HG03039 (cell line): Measurements from ENCODE around the gene ANKH.

Experiments
- ATAC-seq: cut with Tn5 transposase; IDR thresholded peaks from one replicate; pipeline ENCODE4 v1.9.1; 2021; ENCODE audit warnings: mild to moderate bottlenecking, moderate library complexity; ENCODE audit not compliant: unreplicated experiment

The ANKH gene

DNA sequence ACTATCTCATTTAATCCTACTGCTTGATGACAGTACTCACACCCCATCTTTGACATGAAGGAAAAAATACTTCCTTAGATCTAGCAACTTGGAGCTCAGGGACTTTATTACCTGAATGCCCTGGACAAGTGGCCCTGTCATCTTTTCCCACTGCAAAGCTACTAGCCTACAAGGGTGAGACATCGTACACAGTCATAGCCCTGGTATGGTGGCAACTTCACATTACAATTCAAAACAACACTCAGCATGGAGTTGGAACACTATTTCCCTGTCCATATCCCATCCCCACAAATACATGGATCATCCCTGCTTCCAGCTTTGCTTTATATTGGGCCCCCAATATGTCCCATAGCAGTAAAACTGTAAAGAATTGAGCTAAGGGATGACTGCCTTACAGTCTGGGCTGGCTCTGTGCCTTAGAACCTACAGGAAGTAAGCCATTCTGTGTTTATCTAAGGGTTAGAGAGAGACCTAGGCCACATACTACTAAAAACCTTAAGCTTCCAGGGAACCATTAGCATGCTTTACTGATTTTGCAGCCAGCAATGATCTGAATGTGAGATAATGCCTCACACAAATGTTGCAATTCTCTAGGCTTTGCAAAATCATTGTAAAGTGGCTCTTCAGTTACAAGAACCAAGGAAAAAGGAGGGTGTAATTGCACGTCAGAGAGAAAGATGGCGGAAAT lies 151.2 kb downstream of the ANKH start:
- no peak for ATAC-seq

DNA sequence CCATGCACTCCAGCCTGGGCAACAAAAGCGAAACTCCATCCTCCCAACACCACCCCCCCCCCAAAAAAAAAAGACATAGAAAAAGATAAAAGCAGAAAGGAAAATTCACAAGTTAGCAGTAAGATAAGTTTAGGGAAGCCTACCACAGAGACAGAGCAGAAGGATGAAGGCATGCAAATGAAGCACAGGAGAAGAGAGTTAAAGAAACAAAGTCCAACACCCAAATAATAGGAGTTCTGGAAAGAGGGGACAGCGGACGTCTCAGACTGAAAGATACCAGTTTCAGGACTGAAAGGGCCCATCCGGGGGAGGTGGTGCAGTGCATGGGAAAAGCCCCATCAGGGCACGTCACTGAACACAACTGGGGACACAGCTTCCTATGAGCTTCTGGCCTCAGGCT lies 152.8 kb downstream of the ANKH start:
- ATAC-seq = no peak

DNA sequence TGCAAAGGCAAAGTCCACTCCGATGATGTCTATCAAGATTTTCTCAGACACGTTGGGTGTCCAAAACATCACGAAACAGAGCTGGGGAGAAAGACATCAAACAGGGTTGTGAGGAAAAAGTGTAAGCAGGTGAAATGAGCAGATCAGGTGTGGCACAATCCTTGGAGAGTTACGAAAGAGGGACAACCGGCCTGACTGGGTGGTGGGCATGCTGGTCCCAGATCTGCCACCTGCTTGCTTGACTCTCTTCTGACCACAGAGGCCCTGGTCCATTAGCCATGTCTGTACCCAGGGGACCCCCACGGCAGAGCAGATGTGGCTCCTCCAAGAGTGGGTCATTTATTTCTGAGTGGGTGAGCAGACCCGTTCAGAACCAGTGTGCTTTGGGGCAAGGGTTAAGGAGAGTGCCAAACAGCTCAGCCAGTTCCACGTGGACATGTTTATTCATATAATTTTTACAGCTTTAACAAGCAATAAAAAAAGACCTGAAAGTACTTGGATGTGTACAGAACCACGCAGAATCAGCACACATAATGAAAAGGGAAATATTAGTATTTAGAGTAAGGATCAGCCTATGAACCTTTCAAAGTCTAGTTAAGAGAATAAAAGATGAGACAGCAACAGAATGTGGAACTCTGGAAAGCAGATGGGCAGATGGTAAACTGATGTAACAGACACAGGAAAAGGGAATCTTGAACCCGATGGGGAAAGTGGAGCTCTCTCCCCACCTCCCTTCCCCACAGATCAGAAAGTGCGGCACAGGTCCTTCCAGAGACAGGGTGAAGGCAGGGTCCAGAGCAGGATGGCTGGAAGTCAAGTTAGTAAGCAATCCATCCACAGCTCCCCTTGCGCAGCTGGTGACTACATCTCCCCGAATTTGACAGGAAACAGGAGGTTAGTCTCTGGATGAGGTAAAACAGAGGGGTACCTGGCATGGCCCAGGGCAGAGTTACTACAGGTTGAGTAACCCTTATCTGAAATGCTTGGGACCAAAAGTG lies 154.5 kb downstream of the ANKH start:
- no peak for ATAC-seq

DNA sequence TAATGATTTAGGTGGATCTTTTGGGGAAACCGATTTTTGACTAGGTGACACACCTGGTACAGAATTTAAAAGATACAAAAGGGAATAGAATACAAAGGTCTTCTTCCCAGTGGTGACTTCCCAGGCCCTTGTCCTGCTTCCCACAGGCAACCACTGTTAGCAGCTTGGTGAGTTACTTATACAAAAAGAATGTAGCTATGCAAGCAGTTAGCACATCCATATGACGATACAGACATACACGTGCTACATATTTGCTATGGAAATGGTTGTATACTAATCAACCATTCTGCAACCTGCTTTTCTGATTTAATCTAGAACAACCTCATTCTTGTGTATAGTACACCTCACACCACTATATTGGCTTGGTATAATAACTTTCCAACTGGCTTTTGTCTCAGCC lies 156.1 kb downstream of the ANKH start:
- no peak for ATAC-seq

DNA sequence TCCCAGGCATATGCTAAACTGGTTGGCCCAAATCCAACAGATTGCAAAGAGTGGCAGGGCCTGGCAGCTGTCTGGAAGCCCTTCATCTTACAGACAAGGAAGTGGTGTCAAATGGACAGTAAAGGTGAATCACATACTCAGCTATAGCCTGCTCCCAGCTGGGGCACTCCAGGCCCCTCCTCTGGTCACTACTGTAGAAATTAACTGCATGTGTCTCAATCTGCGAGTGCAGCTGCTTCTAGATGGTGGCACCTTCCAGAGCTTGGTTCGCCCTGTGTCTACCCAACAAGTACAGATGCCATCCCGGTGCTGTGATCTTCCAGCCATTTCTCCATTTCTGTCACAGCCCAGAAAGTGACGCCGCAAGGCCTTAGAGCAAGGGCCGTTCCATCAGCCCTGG lies 156.9 kb downstream of the ANKH start:
- ATAC-seq = no peak

DNA sequence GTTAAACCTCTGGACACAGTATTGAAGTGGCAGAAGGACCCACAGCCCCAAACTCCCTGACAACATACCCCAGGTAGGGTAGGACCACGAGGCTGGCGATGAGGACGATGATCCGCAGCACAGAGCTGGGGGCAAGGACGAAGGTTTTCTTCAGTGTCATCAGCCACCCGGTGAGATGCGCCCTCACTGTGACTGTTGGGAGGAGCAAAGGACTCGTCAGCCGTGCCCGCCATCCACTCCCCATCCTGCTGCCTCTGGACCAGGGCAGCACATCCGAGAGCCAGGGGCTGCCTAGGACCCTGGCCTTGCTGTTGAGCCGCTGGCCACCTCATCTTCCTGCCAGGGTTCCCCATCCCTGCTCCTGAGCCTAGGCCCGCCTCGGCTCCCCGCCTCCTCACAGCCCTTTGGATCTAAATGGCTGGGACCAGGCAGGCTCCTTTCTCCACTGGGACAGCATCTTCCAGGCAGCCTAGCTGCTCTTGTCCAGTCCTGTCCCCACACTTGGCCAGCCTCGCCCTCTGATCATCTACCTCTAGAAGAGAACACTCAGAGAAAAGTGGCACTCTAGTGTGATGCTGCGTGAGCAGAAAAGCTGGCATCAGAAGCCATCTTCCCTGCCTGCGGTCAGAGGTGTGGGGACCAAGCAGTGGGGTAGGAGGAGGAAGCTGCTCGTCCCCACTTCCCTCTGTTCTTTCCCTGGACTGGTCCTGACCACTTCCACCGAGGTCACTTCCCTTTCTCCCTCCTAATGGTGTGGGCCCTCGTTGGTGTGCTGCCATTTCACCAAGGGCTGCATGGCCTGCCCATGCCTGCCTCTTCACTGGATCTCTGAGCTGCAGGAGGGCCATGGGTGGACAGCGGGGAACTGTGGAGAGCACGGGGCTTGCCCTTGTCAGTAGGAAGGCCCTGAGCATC lies 157.8 kb downstream of the ANKH start:
- ATAC-seq = no peak

DNA sequence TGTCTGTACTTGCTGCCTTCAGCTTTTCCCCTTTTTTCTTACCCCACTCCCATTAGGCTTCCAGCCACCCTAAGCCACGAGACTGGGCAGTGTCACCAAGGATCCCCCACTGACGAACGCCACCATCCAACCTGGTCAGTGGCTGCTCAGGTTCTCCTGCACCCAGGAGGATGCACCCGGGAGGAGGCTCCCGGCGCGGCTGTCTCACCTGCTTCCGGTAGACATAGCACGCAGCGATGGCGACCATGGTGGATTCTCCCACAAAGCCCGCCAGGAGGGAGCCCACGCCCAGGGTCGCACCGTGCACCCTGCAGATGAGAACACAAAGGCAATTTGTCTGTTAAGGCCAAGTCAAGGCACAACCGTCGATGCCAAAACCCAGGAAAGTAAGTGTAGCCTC lies 158.9 kb downstream of the ANKH start:
- ATAC-seq = no peak

DNA sequence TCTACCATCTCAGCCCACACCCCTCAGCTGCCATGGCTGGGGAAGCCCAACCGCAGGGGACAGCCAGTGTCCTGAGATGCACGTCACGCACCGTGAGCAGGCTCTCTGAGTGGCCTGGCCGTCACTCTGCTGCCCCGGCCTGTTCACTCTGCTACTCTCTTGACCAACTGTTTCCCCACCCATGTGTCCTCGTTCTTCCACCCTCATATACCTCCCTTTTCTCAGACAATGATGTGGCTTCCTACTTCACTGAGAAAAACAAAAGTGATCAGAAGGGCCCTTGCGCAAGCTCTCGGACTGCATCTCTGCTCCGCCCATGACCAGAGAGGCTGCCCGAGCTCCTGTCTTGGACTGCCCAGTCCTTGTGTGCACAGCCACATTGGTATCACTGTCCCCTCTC lies 159.4 kb downstream of the ANKH start:
- ATAC-seq = no peak

DNA sequence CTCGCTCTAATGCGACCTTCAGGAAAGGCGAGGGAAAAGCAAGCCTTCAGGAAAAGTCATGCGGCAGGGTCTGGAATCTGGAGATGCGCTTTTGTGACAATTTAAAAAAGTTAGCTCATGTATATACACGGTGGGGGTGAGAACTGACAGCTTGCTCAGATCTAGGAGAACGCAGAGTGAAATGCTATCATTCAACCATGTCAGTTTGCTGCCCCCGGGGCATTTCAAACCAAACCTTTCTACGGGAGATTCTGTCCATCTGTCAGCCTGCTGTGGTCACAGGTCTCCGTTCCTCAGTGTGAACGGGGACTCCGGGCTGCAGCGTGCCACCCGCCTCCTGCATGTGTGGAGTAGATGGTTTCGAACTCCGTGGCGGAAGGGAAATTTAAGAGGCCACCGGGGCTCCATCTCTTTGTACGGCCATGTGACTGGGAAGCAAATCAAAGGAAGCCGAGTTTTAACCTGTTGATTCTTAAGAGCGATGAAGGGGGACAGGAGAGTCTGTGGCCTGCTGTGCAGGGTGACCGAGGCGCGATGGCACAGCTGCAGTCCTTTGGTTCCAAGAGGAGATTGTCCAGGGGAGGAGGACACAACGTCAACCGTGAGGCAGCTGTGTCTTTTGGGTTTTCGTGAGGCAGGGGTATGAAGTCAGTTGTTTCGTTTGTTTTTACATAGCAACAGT lies 161.1 kb downstream of the ANKH start:
- ATAC-seq = no peak

DNA sequence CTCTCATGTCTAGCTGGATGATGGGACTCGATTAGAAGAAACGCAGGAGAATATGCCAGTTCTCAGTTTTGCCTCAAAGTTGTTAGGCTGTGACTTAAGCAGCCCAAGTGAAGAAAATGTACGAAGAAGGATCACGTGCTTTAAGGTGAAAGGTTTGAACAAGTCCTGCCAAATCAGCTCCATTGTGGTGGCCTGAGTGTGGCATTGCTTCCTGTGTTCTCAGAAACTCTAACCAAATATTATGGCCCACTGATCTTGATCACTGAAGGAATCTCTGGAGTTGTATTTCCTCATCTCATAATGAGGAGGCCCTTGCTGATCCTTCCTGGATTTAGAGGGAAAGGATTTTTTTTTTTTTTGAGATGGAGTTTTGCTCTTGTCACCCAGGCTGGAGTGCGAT lies 163.0 kb downstream of the ANKH start:
- no peak for ATAC-seq

DNA sequence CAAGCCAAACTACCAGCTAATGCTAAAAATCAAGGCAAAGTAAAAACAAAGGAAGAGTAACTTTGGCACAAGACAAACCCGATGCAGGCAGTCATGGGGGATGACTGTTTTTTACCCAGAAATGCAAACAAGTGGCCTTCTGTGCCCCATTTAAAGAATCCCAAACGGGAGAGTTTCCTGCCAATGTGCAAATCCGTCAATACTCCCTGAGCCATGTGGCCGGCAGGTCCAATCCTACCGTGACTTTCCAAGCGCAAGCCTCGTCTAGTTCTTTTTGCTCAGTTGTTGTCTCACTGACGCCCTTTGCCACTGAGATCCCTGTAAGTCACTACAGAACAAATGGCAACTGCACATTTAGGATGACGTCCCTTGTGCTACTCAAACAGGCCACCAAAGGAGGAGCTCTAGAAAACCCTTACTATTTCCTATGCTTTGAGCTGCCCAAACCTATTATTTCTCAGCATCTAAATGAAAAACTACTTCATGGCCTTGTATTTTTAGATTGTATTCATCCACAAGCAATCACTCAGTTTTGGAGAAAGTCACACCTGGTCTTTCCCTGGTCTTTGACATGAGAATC lies 163.7 kb downstream of the ANKH start:
- no peak for ATAC-seq

DNA sequence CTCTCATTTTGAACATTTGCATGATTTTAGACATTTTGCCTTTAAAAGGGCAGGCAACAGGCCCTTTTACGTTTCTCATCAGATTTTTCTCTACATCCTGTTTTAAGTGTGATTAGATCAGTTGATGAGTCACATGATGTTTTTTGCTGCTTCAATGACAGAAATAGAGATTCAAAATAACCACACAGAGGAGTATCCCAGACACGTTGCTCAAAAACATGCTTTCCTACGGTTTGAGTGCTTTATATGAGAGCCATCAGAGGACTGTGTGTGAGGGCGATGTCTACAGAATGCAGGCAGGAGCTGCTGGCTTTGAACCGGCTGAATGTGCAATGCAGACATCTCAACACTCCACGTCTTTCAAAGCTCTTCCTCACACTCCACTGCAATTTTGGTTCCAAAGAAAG lies 165.0 kb downstream of the ANKH start:
- ATAC-seq = no peak

DNA sequence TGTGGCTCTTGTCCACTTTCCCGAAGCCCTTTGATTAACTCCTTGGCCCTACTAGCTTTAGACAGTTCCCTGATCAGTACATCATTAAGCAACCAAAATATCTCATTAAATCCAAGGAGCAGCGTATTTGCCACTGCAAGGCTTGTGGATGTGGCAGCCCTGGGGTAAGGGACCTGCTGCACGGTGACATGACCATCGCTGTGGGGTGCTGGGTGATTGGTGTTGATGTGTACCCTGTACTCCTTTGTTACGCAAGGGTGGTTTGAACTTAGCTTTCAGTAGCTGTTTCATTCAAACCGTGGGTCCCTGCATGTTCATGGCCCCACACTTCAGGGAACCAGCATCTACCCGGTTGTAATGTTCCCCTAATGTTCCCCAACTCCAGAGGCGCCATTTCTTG lies 166.0 kb downstream of the ANKH start:
- ATAC-seq = no peak

DNA sequence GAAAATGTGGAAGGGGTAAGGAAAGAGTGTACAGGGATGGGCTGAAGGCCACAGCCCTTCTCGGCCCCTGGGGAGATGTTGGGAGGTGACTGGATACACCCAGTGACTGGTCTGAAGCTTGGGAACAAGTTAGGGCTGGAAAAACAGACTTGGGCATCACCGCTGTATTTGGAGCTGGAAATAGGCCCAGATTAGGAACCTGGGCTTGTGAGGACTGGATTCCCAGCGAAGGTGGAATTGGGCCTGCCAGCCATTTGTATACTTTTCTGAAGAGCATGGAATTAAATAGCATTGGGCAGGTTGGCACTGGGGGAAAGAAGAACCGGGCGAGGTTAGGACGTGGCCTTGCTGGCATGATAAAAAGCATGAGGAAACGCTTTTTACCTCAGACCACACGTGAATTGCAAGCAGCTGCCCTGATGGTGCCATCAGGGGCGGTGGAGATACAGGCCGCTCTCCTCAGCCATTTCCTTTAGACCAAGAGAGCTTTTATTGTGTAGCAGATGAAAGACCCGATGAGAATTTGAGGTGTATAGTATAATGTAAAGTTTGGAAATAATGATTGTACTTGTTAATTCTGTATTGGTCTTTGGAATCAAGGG lies 169.2 kb downstream of the ANKH start:
- ATAC-seq = no peak

DNA sequence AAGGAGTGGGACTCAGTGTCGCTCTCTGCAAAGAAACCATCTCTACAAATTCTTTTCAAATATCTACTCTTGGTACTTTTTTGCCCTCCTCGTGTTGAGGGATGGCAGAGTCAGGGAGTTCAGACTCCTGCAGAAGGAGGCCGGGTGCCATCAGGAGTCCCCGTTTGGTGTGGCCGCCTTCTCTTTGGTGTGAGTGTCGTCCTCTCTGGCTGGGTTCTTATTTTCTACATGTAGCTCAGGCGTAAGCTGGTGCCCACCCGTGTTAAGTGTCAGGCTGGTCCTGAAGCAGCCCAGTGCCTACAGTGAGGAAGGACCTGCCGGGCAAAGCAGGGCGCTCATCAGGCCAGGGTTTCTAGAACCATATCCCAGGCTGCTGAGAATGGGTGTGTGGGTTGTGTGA lies 170.0 kb downstream of the ANKH start:
- ATAC-seq = no peak

DNA sequence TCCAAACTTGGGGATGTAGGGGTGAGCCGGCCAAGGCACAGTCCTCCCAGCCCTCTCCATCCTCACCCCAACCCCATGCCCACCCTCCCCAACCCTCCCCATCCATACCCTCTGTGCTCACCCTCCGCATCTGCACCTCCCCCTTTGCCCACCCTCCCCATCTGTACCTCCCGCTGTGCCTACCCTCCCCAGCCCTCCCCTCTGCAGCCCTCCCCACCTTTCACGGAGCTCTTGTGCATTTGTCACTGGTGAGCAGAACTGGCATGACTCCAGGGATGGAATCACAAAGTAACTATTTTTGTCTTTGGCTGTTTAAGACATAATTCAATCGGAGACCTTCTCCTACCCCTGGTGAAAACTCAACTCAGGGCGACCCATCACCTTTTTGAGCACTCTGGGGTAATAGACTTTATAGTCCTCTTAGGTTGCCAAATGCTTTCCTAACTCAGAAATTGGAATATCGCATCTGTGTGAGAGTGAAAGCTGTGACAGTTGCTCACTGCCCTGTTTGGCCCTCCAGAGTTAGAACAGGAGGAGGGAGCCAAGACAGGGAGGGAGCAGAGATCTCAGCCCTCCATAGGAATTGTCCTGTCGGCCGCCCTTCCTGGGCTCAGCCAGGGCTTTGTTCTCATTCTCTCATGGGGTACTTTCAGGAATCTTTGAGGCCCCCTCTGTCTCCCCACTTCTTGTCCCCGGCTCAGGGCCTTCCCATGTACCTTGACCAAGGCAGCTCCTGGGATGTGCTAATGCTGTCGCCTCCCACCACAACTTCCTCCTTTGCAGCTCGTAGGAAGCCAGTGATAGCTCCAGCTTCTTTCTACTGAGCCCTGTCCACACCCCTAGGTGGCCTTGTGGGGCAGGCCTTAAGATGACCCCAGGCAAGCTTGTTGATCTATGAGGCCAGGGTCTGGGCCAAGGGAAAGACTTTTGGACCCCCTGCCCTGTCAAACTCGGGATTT lies 170.8 kb downstream of the ANKH start:
- no peak for ATAC-seq

DNA sequence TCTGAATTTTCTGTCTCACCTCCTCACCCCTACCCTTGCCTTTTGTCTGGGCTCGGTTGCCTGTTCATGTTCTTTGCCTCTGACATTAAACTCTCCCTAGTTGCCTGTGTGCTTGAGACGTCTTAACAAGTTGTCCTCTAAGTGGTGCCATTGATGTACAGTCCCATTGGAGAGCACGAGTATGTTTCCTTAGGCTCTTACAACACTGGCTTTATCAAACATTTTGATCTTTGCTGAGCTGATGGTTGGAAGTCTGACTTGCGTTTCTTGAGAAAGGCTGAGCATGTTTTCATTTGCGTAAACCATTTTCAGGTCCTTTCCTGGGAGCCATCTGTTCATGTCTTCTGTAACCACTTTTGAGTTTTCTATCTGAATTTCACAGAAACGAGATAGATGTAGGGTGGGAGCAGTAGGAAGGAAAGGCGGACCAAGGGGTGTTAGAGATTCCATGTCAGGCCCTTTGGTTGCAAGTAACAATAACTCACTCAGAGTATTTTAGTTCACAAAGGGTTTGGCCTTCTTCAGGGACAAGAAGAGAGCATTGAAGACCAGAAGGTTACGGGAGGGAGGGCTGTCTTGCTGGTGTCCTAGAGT lies 171.7 kb downstream of the ANKH start:
- no peak for ATAC-seq

DNA sequence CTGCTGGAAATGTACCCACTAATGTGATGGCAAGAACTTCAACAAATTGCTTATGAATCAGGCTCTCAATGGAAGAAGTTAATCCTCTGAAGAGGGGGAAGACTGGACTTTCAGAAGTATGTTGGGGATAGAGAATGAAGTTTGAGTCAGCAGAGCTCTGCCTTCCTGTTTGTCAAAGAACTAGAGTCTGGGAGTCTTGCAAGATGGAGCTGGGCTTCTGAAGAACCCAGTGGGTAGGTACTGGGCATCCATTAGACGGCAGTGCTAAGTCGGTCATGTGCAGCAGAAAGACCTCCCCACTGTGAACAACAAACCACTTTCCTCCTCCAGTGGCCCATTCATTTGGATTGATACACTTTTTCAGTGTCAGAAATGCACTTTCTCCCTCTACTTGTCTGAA lies 172.4 kb downstream of the ANKH start:
- no peak for ATAC-seq
